SH-SY5Y (cell line): Measurements from ENCODE around the gene ETV6.

Experiments
- GATA2 ChIP-seq: IDR thresholded peaks from 2 replicates; pipeline ENCODE4 v1.6.1; 2011; ENCODE audit warnings: mild to moderate bottlenecking, low read depth, low read length
- GATA3 ChIP-seq: IDR thresholded peaks from 2 replicates; pipeline ENCODE4 v1.6.1; 2011; ENCODE audit warnings: low read depth, mild to moderate bottlenecking, low read length, moderate library complexity

The ETV6 gene

DNA sequence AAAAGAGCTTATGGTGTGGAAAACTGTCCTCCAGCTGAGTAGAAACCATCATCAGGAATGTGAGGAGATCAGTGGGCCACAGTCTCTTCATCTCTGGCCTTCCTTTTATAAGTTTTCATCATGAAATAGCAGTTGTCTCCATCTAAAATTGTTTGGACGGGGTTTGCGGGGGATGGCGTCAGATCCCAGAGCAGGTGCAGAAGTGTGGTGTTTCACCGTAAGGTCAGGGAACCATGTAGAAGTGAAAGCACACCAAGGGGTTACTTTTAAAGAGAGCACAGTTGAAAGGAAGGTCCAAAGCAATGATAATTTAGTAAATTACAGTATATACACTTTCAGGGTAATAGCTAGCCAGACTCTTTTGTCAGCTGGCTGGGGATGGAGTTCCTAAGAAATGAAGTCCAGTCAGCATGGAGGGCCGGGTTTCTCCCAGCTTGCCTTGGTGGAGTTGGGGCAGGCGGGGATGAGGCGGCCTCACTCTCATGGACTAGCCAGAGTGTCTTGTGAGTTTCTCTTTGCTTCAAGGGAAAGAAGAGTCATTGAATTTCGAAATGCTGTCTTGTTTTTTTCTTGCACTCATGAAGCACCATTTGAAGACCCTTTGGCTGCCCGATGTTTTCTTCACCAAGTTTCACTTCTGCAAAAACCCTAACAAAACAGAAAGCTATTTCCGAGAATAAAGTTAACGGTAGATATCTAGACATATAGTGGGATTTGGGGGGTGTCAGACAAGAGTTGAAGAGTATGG is 100.6 kb downstream of the ETV6 start:
- no peak for TF ChIP-seq GATA3
- no peak for TF ChIP-seq GATA2

DNA sequence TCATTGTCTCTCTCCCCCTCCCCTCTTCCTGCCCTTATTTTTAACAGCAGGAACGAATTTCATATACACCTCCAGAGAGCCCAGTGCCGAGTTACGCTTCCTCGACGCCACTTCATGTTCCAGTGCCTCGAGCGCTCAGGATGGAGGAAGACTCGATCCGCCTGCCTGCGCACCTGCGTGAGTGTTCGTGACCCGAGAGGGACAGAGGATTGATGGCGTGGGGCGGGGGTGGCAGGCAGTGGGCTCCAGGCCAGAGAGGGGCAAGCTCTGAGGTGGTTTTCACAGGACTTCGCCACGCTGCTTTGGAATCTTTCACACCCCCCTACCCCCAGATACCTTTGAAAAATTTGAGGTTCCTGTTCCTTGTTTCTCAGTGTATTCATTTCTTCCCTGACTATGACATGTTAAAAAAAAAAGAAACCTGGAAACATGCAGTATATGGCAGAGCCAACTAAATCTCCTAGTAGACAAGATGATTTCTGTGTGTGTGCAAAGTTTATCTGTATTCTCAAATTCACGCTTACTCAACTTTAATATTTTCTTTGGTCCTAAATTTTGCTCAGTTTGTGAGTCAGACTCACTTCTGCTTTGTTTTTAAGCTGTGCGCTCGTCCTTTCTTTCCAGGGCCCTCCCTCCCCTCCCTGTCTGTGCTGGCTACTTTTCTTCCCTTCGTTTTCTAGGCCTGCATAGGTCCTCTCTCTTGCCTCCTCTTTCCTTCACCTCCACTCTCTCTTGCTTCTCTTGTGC is 103.1 kb downstream of the ETV6 start:
- TF ChIP-seq GATA2 (no peak), GATA3 (no peak)

- TF ChIP-seq GATA3 (no peak), GATA2 (no peak)
These were observed 103.7 kb downstream of the ETV6 start for GRCh38 chr12:11753150-11753499.

- no peak for TF ChIP-seq GATA3
- no peak for TF ChIP-seq GATA2
These were observed 104.4 kb downstream of the ETV6 start for GRCh38 chr12:11753826-11754225.

- TF ChIP-seq GATA3 (no peak), GATA2 (no peak)
These were observed 104.8 kb downstream of the ETV6 start for GRCh38 chr12:11754256-11754655.

DNA sequence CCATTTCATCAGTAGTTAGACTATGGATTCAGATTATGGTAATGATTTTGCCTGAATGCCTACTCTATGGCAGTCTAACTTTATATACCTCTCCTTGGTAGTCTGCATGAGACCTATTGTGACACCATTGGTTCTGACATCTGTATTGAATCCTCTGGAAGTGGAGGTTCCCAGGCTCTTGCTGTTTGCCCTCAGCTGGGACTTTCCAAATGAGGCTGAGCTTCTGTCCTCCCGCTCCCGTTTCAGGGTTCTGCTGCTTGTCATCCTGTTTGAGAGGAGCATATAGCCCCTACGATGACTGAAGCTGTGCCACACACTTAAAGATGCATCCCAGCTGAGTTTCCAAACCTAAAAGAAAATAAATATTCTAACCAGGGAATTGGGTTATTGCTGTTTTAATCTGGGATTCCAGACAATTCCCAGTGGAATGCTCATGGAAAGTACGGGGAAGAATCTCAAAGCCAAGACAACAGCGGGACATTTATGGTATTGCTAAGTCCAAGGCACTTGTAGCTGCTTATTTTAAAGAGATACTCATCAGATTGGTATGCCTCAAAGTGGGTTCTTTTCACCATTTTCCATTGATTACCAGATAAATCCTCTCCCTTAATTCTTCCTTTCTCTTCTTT is 105.9 kb downstream of the ETV6 start:
- no peak for TF ChIP-seq GATA2
- TF ChIP-seq GATA3: no peak

GRCh38 chr12:11756022-11756421 is 106.5 kb downstream of the ETV6 start:
- no peak for TF ChIP-seq GATA3
- TF ChIP-seq GATA2: no peak

- TF ChIP-seq GATA3: no peak
- TF ChIP-seq GATA2: no peak
These were observed 107.0 kb downstream of the ETV6 start for GRCh38 chr12:11756523-11756922.

GRCh38 chr12:11757095-11757494 is 107.6 kb downstream of the ETV6 start:
- TF ChIP-seq GATA3 (no peak), GATA2 (no peak)

DNA sequence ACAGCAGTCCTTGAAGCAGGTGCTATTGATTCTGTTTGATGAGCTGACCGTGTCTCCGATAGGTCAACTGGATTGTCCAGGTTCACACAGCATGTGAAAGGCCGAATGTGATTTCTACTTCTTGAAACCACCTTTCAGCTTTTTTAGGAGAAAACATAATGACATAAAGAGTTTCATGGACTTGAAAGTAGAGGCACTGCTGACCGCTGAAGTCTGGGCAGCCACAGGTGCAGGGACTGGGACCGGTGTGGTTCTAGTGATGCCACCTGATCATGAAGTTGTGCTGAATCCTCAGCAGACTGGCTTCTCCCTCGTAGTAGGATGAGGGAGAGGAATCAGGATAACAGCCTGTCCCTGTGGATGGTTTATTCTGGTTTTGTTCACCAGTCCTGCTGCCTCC is 108.1 kb downstream of the ETV6 start:
- TF ChIP-seq GATA3 (no peak), GATA2 (no peak)

DNA sequence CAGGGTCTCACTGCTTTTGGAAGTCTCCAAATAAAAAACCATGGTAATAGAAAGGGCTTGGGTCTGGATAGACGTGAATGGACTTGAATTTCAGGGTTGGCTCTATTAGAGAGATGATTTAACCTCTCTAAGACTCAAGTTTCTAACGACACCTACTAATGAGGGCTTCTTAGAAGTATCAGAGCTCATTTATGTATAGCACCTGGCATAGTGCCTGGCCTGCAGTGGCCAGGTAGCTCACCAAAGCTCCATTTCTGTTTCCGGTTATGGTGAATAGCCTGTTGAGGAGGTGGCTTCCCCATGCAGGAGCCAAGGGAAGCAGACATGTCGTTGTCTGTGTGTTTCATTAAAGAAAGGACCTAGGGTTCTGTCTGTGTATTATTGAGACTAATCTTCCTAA is 108.6 kb downstream of the ETV6 start:
- TF ChIP-seq GATA3 (no peak), GATA2 (no peak)

GRCh38 chr12:11758510-11759493 is 109.3 kb downstream of the ETV6 start:
- TF ChIP-seq GATA3: no peak
- no peak for TF ChIP-seq GATA2

DNA sequence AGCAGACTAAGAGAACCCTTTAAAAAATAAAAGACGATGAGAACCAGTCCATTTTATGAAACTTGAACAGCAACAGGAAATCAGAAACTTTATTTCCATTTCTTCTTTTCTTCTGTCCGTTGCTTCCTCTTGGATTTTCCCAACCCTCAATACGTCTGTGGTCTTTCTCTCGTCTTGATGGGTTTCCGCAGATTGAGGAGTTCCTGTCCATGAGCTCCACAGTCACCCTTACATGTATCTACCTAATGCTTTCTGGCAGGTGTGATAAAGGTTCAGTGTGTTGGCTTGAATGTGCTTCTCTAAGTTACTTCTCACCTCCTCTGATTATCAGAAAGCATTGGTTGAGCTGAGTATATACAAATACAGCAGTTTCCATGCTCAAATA is 110.0 kb downstream of the ETV6 start:
- no peak for TF ChIP-seq GATA3
- no peak for TF ChIP-seq GATA2

DNA sequence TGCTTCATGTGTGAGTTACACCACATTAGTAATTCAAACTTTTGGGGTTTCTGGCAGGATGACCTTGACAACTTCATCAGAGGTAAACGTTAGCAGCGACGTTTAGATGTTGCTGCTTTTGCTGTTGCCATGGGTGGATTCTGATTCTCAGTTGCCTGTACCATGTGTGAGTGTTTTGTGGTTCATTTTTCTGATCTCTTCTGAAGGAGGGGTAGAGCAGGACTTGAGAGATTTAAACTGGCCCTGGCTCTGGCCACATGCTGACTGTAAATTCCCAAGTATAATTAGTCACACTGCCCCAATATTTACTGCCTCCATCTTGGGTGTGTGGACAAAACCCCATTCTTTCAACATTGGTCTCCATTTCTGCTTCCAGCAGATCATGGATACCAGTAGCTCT is 110.4 kb downstream of the ETV6 start:
- no peak for TF ChIP-seq GATA3
- no peak for TF ChIP-seq GATA2
